GM12891 (cell line): Measurements from ENCODE around the gene TMEM121B.

Experiments
- PAX5 ChIP-seq: IDR thresholded peaks from 2 replicates; pipeline ENCODE4 v1.6.1; 2011; ENCODE audit warnings: low read length, moderate library complexity, mild to moderate bottlenecking; ENCODE audit not compliant: insufficient read depth, severe bottlenecking
- POLR2A ChIP-seq: IDR thresholded peaks from 2 replicates; pipeline ENCODE4 v1.6.1; 2011; ENCODE audit warnings: low read depth, low read length, control low read depth
- POLR2AphosphoS5 ChIP-seq: IDR thresholded peaks from 2 replicates; pipeline ENCODE4 v1.6.1; 2011; ENCODE audit warnings: low read depth, low read length, control low read depth
- POU2F2 ChIP-seq: IDR thresholded peaks from 2 replicates; pipeline ENCODE4 v1.6.1; 2011; ENCODE audit warnings: low read depth, mild to moderate bottlenecking, control low read depth, low read length, moderate library complexity
- SPI1 ChIP-seq: IDR thresholded peaks from 2 replicates; pipeline ENCODE4 v1.6.1; 2011; ENCODE audit warnings: low read depth, low read length, control low read depth

- TF ChIP-seq POLR2AphosphoS5: no peak
- no peak for TF ChIP-seq POLR2A
- no peak for TF ChIP-seq SPI1
- TF ChIP-seq PAX5: no peak
- TF ChIP-seq POU2F2: no peak
Measured at GRCh38 chr22:17138513-17138912, 17.4 kb upstream of the TMEM121B start.
